ENCODE measurements around the gene AIFM1.

- no peak for TF ChIP-seq POLR2A (IDR thresholded peaks at IDR 0.05; ENCODE audit: low read length)
- no peak for TF ChIP-seq GATA1 (IDR thresholded peaks at IDR 0.05; ENCODE audit: low read depth, low read length)
Observed at GRCh38 chrX:130108647-130109428, 56.8 kb downstream of the AIFM1 start.

All from erythroblast (primary cell).